IPS-NIHi7 (cell line): ENCODE data around the gene ARHGAP12.

Experiments
- DNase-seq: peaks from one replicate; pipeline ENCODE4 v3.0.0; 2012; ENCODE audit warnings: mixed read lengths; ENCODE audit errors: extremely low spot score

Gene ARHGAP12

DNA sequence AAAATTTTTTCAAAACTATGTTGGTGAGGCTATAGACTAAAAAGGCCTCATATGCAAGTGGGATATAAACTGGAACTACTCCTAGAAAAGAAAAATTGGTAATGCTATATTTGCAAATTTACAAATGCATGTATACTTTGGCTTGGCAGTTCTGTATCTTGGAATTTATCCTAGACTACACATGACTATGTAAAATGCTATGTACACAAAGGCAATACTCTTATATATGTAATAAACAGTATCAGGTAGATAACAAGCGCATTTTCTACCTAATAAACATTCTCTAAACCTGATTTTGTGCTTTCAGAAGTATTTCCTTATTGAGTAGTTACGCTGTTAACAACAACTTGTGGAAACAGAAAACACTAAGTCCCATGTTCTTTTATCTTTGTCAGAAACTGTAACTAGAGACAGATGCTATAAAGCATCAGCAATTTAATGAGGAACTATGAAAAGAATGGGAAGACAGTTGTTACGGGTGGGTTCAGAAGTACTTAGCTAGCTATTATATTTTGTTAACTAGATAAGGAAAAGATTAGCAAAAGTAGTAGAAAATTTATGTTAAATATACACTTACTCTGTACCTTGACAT is 107.8 kb downstream of the ARHGAP12 start:
- DNase-seq: no peak

DNA sequence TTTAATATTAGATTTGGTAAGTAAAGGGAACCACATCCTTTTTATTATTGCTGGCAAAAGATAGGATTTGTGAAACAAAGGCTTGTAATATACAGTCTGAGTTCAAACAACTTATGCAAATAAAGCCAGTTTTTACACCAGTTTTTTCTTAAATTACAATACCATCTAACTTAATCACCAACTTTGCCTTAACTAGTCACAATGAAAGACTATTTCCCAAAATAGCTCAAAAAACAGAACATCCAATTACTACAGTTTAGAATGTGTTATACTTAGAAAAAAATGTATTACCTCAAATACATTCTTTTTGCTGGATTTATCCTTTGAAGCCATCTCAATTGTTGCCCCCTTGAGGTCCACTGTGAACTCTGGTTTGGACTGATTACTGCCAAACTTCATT is 108.5 kb downstream of the ARHGAP12 start:
- no peak for DNase-seq

DNA sequence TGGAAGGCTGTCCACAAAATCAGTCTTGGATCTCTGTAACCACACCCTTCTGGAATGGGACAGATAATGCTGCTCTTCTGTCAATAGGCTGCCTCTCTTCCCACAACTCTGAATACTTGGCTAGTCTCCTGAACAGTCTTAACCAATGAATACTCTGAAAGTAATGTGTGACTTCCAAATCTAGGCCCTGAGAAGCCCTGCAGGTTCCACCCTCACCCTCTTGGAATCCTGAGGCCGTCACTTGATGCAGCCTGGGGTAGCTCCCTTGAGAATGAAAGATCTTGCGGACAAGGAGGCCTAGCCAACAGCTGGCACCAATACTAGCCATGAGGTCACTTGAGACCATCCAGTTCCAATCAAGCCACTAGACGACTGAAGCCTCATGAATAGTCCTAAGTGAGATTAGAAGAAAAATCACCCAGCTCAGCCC is 109.2 kb downstream of the ARHGAP12 start:
- no peak for DNase-seq

DNA sequence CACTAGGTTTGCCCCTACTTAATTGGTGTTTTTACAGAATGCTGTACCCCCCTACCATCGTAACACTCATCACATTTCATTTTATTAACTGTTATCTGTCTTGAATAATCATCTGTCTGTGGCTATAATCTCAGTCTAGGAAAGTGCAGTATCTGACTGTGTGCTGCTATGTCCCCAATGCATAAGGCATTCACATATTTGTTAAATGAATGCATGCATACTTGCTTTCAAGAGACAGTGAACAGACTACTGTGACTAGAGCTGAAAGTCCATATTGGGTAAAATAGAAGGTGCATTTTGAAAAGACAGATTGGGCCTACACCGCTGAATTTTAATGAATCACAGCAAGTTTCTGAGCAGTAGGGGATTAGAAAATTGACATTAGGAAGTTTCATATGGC is 112.3 kb downstream of the ARHGAP12 start:
- DNase-seq: no peak

DNA sequence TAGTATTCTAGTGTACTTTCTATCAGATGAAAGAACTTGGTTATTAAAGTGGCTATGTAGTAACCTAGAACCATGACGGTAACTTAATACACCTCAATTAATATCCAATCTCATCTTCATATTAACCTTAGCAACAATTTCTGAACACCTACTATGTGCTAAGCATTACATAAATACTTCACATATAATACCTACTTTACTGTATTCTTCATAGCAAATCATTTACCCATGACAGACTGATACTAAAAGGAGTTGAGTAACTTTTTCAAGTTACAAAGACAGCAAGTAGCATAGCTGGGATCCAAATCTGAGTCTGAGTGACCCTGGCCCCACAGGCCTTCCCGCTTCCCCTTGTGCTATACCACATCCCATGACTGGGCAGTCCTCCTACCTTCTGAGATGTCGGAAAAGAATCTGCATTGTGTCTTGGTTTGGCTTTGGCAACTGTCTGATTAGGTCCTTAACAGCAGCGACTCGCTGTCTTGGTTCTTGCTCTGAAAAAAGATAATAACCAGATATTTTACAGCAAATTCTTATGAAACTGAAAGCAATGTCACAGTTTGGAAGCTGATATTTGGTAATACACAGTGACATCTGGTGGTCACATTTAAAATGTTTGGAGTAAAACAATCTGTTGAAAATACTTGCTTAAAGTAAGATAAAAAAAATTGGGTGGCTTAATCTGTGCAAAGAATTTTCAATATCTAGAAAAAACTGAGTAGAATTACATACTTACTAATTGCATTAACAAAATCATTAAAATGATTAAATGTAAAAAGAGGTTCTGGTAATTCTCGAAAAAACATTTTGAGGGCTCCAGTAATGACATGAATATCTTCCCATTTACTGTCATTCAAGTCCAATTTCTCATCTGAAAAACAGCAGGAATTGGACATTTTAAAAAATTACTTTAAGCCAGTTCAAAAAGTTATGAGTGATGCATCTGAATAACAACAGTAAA is 120.1 kb downstream of the ARHGAP12 start:
- DNase-seq: peak; percentile 10

DNA sequence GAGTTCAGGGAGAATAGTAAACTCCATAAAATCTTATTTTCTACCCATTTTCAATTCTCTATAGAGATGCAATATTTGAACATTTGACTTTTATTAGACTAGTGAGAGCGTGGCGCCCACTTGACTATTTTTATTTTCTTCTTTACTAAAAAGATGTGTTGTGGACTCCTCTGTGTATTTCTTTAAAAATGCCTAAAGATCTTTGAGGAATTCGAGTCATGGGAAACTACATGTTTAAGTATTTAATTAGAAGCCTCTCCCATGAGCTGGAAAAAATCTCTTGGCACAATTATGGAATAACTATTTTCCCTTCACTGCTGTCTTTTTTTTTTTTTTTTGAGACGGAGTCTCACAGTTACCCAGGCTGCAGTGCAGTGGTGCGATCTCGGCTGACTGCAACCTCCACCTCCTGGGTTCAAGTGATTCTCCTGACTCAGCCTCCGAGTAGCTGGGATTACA is 124.2 kb downstream of the ARHGAP12 start:
- no peak for DNase-seq

DNA sequence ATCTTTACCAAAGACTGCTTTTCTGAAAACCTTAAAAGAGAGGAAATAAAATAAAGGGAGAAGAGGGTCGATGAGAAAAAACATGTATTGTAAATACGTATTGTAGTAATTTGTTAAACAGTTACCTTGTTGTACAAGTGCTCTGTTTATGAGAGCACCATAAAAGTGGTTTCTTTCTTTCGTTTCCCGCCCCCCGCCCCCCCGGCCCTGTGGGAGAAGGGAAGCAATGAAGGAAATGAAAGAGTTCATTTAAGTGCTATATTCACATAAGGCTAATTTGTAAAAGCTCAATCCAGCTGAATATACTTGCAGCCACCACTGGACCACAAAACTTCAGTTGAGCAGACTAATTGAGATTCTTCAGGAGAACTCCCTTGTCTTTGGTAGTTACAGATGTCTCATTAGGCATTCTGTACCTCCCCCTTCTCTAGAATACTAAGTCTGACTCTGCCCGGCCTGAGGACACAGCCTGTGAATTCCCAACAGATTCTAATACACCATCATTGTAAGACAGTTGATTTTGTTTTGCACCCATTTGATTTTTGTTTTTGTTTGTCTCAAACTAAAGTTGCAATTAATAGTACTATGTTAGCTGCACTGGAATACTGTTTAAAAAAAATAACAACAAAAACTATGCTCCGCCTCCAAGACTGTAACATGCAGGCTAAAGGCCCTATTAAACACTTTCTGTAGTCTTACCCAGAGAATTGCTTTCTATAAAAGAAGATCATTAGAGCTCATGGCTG is 124.9 kb downstream of the ARHGAP12 start:
- peak; percentile 10 for DNase-seq

DNA sequence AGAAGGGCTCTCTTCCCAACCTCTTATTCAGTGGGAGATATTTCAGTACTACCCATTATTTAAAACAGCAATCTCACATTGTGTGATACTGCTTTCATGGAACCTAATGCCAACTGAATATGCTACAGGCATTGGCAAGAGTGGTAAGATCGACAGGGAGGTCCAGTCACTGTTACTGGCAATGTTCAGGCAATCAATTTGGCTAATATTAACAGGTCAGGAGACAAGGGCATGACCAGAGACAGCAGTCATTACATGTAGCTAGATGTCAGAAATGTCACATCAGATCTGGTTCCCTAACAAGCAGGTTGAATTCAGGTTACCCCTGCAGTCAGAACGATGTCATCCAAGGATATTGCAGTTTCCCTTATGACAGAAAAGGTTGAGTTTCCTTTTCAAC is 129.4 kb downstream of the ARHGAP12 start:
- DNase-seq: no peak

DNA sequence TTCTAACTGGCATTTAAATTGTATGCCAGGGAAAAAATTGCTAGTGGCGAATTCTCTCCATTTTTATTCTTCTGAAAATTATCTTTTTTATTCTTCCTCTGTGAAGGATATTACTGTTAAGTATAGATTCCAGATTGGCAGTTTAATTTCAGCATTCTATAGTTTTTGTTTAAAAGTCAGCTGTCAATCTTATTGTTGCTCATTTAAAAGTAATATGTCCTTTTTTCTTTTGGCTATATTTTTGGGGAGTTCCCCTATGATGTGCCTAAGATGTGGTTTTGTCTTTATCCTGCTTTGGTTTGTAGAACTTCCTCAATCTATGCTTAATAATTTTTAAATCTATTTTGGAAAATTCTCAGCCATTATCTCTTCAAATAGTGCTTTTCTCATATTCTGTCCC is 135.9 kb downstream of the ARHGAP12 start:
- DNase-seq: no peak

DNA sequence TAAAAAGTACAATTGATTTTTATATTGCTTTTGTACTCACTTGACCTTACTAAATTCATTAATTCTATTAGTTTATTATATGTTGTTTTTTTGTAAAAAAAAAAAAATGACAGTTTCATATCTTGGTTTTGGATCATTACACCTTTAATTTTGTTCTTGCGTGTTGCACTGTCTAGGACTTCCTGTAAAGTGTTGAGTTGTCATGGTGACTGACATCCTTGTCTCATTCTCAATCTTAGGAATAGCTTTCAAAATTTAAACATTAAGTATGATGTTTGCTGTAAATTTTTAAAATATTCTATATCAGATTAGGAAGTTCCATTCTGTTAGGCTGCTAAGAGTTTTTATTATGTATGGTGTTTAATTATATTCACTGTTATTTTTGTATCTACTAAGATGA is 139.1 kb downstream of the ARHGAP12 start:
- DNase-seq: no peak

DNA sequence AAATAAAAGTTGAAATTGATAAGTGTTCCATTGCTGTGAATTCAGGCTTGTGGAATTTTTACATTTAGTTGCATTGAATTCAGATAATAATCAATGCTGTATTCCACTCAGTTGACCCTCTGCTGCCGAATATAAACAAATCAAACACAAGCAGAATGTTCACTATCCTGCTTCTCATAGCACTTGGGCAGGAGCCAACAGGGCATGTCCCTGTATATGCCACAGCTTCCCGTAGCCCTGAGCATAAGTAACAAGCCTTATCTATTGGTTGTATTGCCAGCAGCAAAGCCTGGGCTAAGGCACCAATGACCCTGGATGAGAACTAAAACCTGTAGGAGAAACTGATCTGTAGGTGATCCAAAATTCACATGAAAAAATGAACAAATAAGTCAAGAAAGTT is 145.9 kb downstream of the ARHGAP12 start:
- DNase-seq: no peak

DNA sequence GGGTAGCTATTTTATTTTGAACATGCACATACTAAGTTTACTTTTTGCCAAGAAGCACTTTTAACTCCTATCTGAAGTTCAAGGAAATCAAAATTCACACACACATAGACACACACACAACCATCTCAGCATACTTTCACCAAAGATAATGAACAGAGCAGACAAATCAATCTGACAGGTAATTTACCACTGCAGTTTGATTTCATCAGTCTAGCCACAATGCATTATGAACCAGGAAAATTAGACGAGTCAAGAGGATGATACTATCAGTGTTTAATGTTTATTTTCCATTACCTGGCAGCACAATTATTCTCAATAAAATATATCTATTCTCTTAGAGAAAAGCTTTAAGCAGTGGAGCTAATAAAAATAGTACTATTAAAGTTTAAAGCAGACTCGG is 147.9 kb downstream of the ARHGAP12 start:
- DNase-seq: no peak

DNA sequence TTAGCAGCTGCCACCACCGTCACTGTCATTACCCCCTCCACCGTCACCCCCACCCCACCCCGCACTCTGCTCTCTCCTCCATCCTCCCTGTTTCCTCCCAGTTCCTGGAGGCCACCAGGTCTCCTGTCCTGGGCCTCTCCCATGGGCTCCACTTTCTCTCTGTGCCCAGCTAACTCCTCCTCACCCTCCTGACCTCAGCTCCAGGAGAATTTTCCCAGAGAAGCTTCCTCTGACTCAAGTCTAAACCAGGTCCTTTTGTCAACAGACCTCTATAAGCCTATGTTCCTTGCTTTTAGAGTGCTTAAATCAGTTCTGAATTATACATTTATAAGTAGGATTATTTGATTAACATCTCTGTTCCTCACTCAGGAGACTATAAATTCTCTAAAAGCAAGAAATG is 150.0 kb downstream of the ARHGAP12 start:
- DNase-seq: no peak

DNA sequence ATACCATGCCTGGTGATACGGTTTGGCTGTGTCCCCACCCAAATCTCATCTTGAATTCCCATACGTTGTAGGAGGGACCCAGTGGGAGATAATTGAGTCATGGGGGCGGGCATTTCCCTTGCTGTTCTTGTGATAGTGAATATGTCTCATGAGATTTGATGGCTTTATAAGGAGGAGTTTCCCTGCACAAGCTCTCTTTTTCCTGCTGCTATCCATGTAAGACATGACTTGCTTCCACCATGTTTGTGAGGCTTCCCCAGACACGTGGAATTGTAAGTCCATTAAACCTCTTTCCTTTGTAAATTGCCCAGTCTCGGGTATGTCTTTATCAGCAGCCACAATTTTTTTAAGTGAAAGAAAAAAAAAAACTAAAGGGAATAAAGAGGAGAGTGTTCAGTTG is 152.5 kb downstream of the ARHGAP12 start:
- DNase-seq: no peak

DNA sequence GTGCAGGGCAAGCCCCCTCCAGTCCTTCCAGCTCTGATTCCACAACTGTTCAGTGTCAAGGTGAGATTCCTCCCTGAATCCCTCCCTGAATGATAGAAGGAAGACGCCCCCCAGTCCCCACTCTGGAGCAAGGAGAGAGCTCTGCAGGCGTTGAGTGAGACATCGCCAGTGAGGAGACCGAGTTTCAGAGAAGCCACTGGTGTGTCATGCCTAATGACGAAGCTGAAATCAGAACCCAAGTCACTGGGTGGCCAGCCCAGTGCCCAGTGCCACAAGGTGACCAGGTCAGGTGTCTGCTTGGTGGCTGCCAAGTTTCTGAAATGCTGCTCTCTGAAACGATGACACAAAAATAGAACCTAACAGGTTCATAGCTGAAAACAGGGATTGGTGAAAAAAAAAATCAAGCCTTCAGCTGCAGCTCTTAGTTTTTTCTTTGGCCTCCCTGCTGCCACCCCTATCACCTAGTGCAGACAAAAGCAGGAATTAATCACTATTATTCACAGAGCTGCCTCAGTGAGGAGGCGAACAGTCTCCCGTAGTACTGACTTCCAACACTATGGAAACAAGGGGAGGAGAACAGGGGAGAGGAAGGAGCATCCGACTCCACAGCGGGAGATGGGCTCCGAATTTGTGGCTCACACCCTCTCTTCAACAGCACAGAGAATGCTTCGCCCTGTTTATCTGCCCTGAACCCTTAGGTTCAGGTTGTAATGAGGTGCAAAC is 153.5 kb downstream of the ARHGAP12 start:
- DNase-seq: no peak

DNA sequence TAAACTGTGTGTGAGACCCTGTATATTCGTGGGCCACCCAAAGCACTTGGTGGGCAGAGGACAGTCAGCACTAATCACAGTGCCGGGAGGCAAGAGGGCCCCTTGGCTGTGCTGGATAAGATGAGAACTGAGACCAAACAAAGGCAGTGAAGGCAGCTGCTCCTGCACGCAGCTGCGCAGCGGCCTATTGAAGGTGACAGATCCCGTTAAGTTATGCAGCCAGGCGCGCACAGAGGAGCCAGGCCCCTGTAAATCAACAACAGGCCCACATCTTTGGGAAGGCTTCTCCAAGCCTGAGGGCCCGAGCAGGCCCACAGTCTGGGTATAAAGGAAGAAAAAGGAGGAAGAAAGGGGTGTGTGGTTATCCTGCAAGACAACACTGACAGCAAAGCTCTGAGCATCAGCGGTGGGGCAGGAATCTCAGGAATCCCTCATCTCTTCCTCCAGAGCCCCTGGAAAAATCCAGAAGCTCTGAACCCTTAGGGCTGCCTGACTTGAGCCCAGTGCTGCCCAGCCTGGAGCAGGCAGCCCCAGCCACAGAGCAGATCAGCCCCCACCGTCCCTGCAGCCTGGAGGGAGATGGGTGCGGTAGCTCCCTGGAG is 154.2 kb downstream of the ARHGAP12 start:
- peak; percentile 31 for DNase-seq

DNA sequence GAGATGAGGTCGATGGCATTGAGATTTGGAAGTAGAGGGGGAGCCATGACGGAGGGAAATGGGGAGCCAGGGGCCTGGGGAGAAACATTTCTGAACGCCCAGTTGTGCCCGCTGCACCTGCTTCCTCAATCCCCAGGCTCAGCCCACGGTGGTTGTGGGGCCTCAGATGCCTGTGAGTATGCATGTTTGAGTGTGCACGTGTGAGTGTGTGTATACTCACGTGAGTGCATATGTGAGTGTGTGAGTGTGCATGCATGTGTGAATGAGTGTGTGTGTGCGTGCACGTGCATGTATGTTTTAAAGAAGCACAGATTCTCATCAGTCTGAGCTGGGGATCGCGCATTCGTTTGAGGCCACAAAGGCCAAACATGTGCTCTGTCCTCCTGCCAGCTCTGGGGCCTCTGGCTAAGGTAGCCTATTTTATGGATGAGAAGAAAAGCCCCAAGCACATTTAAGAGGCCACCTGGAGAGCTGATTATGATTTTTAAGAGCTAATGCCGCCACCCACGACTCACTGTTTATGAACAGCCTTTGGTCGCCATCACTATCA is 154.8 kb downstream of the ARHGAP12 start:
- no peak for DNase-seq

DNA sequence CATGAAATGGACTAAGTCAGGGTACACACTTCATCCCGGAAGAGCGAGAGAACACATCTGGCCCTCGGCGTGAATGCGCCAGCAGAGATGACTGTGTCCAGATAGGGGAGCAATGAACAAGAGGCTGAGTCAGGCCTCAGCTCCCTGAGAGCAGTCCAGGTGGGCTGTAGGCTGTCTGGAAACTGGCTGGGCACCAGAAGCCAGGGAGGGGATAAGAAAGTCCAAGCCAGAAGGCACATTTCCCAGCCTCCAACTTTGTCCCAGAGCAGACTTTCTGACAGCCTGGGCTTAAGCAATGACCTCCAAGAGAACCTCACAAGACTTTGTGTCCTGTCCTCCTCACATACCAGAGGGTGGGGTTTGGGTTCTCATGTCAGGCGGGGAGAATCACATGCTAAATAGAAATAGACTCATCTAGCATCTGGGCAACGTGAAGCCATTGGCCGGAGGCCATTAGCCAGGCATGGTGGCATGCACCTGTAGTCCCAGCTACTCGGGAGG is 157.2 kb downstream of the ARHGAP12 start:
- no peak for DNase-seq

DNA sequence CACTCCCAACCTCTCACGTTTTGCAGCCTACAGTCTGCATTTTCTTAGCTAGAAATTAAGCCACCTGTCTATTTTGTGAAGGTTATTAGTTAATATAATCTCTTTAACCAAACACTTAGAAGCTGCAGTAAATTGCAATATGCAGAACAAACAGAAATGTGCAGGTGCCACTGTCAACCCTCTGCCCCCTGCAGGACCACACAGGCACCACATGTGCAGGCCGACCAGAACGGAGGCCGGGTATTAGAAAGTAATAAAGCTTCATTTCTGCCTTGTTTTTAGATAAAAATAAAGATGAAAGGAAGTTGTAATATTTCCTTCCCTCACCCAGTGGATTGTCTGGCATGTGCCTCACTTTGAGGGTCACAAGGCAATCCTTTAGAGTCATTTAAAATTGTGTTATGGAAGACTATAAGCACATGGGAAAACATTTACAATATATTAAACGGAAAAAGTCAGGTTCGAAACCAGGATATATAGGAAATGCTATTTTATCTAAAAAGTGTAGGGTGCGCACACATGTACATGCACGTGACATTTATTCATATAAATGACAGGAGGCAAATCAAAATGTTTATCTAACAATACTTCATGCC is 158.2 kb downstream of the ARHGAP12 start:
- DNase-seq: peak; percentile 67

DNA sequence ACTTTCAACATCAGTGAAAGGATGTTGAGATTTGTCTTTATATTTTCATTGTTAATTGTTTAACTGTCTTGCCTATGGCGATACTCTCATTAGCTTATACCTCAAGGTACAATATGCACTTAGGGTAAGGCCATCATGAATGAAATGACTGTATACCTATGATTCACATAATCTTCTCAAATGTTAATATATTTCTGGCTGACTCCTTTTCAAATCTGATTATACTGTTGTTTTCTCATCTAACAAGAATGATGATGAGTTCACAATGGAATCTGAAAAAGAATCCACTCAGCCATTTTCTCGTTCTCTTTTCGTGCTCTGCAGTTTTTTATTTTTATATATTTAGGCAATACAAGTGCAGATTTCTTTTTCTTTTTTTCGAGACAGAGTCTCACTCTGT is 159.1 kb downstream of the ARHGAP12 start:
- DNase-seq: no peak
